ENCODE results near the gene LIPM.

Gene LIPM

GRCh38 chr10:88841316-88842111 is 39.0 kb downstream of the LIPM start:
- no peak for DNase-seq

- DNase-seq: no peak
Observed at GRCh38 chr10:88843171-88843570, 40.6 kb downstream of the LIPM start.

GRCh38 chr10:88848499-88848898 is 46.0 kb downstream of the LIPM start:
- DNase-seq: no peak

- DNase-seq: no peak
Observed at GRCh38 chr10:88849234-88849633, 46.7 kb downstream of the LIPM start.

GRCh38 chr10:88850712-88851111 is 48.2 kb downstream of the LIPM start:
- no peak for DNase-seq

- no peak for DNase-seq
Observed at GRCh38 chr10:88851706-88852105, 49.2 kb downstream of the LIPM start, which contains the start of gene ANKRD22. ANKRD22 (minus strand) TSS chr10:88851844; CDS start chr10:88851607, 237 bp downstream.

- no peak for DNase-seq
Observed at GRCh38 chr10:88852327-88852726, 49.8 kb downstream of the LIPM start.

- no peak for DNase-seq
Observed at GRCh38 chr10:88853155-88853881, 50.8 kb downstream of the LIPM start.

- no peak for DNase-seq
Observed at GRCh38 chr10:88854684-88855083, 52.2 kb downstream of the LIPM start.

- no peak for DNase-seq
Observed at GRCh38 chr10:88857831-88858230, 55.3 kb downstream of the LIPM start.

- DNase-seq: no peak
Observed at GRCh38 chr10:88858491-88858890, 56.0 kb downstream of the LIPM start.

GRCh38 chr10:88861036-88861435 is 58.5 kb downstream of the LIPM start:
- DNase-seq: no peak

GRCh38 chr10:88865281-88865876 is 62.8 kb downstream of the LIPM start:
- no peak for DNase-seq

- DNase-seq: no peak
Observed at GRCh38 chr10:88866454-88866853, 63.9 kb downstream of the LIPM start.

- DNase-seq: no peak
Observed at GRCh38 chr10:88870089-88870488, 67.6 kb downstream of the LIPM start.
